NCI-H2107 treated with DMSO at 0.1 percent for 48 hours (cell line): ENCODE measurements around the gene CR1.
"Not testable (repeated sequence)": the region's sequence is repeated elsewhere in the genome, so short reads cannot be mapped to it uniquely, and the experiment has no call there.

Experiments used
- DNase-seq: peaks from one replicate; lab custom pipeline; 2025; ENCODE audit not compliant: unreplicated experiment; lab: John Stamatoyannopoulos, UW

The CR1 gene

DNA sequence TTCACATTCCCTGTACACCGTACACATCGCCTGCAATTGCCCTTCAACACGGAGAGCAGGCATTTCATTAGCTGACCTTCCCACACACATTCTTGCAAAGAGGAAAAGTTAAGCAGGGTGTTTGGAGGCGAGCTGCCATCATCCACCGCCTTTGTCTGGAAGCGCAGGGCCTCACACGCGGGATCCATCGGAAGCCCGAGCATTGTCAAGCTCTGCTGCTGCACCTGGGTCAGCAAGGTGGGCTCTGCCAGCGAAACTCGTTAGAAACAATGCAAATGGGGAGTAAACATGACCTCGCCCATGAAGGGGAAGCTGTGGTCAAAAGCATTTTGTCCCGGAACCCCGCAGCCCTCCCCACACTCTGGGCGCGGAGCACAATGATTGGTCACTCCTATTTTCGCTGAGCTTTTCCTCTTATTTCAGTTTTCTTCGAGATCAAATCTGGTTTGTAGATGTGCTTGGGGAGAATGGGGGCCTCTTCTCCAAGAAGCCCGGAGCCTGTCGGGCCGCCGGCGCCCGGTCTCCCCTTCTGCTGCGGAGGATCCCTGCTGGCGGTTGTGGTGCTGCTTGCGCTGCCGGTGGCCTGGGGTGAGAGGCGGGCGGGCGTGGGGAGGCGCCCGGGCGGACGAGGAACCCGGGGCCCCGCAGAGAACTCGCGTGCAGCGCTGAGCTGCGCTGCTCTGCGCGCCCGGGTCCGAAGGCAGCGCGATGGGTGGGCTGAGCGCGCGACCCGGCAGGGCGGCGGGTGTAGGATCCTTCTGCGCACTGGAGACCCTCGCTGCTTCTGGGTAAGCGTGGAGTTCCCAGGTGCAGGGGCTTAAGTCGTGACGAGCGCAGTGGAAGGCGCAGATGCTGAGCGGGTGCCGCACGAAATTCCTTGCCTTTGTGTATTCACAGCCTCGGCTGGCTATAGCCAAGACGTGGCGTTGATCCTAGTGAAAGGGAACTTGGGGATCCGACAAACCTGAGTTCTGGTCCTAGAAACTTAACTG lies at the start of gene CR1:
Gene CR1, plus strand, starts transcription at position 357 of the 992 bp plus-strand sequence. Its CDS starts 111 bp downstream, at position 468.
- no peak for DNase-seq

DNA sequence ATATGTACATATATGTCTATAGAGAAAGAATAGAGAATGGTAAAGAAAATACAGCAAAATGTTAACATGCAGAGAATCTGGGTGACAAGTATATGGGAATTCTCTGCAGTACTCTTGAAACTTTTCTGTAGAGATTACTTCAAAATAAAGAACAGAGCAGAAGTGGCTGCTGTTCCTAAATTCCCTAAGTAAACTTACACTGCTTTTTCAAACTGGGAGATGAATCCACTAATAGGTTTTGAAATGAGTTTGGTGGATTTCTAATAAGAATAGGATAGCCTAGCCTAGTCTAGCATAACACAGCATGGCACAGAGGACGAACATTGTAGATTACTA lies 42.3 kb upstream of the CR1 start:
- no peak for DNase-seq

- no peak for DNase-seq
Measured at GRCh38 chr1:207454046-207454964, 41.7 kb upstream of the CR1 start, which contains the start of gene CR2. CR2 (plus strand) TSS chr1:207454328; CDS start chr1:207454419, 91 bp downstream.

DNA sequence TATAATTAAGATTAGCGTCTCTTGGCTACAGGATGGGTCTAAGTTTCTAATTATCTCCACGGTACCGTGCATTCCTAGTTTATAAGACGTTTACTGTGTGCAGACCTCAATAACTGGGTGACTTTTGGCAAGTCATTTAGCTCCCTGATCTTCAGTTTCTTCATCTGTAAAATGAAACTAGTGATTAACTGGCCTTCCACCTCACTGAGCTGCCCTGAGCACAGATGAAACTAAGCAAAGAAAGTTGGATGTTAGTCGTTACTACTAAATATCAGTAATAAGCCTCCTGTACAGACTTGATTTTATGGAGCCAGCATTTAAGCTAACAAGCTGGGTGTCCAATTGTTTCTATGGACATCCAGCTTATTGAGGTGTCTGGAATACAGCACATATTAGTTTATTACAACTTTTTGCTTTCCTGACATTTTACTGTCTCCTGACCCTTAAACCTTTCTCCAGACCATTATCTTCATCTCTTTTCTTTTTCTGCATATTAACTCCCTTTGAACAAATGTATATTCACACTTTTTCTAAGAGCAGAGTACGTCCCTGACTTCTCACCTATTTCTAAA lies 40.7 kb upstream of the CR1 start:
- DNase-seq = no peak

- no peak for DNase-seq
Measured at GRCh38 chr1:207458414-207458813, 37.5 kb upstream of the CR1 start.

GRCh38 chr1:207459008-207459407 lies 36.9 kb upstream of the CR1 start:
- no peak for DNase-seq

- DNase-seq = no peak
Measured at GRCh38 chr1:207461649-207462048, 34.3 kb upstream of the CR1 start.

DNA sequence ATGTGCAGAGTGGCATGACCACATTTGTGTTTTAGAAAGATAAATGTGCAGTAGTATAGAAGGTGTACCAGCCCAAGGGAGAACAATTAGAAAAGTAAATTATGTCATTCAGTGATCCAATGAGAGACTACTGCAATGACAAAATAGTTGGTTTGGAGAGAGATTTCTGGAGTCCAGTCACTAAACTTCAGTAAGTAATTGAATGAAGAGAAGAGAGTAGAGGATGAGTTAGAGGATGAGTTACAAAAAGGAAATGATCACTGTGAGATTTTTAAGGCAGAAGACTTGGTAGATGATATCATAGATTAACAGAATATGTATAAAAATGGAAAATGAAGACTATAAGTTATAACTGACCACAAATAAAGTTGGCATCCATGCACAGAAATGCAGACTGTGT lies 33.4 kb upstream of the CR1 start:
- DNase-seq = no peak

DNA sequence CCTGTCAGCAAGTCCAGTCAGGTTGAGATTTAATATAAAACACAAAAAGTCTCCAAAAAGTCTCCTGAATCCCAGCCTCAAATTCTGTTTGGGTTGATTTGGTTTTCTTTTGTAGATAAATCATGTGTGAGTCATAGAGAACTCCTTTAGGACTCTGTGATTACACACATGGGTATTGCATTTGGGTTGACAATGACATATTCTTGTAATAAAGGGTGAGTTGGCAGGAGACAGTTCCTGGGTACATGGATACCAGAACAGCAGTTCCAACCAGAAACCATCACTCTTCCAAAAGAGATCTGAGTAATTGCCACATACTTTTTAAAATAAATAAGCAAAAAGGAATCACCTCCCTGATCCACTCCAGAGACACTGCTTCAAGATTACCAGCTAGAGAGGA lies 32.9 kb upstream of the CR1 start:
- DNase-seq = no peak

GRCh38 chr1:207463571-207463970 lies 32.4 kb upstream of the CR1 start:
- no peak for DNase-seq

- no peak for DNase-seq
Measured at GRCh38 chr1:207470927-207471326, 25.0 kb upstream of the CR1 start.

GRCh38 chr1:207474210-207474609 lies 21.7 kb upstream of the CR1 start:
- DNase-seq = no peak

- no peak for DNase-seq
Measured at GRCh38 chr1:207486198-207486597, 9.8 kb upstream of the CR1 start.

DNA sequence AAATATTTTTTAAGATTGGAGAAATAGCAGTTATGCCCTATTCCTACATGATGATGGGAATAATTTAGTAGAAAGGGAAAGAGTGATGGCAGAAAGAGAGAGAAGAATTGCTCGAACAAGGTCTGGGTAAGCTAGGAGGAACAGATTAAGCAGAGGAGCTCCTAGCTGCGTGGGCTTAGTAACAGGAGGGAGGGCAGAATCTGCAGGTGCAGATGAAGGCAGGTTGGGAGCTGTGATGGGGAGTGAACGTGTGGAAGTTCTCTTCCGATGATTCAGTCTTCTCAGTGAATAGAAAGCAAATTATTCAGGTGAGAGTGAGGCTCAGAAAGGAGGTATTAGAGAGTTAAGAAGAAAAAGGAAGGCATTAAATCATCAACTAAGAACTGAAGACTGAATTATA lies 8.3 kb upstream of the CR1 start:
- DNase-seq = no peak

- no peak for DNase-seq
Measured at GRCh38 chr1:207493212-207493611, 2.7 kb upstream of the CR1 start.

GRCh38 chr1:207494171-207494570 lies 1.8 kb upstream of the CR1 start:
- no peak for DNase-seq

GRCh38 chr1:207495281-207495680 lies 676 bp upstream of the CR1 start:
- DNase-seq = not testable (repeated sequence)

GRCh38 chr1:207497941-207498340 lies 2.0 kb downstream of the CR1 start:
- no peak for DNase-seq

GRCh38 chr1:207499573-207499972 lies 3.6 kb downstream of the CR1 start:
- peak; percentile 74 for DNase-seq

DNA sequence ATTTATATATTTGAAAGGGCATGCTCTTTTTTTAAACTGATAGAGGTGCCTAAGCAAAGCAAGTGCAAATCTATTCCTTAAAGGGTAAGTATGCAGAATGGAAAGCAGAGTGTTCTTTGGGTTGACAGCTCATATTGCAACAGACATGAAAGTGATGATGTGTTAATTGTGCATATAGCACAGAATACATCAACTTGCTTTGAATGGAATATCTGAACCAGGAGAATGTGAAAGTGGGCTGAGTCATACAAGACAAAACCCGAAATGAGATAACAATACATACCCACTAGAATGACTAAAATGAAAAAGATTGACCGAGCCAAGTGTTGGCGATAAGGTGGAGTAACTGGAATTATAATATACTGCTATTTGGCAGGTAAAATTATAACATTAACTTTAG lies 4.3 kb downstream of the CR1 start:
- no peak for DNase-seq

GRCh38 chr1:207501071-207501470 lies 5.1 kb downstream of the CR1 start:
- DNase-seq = no peak
